Measurements from ENCODE around the gene FOXA1. TPM values are rescaled to one million over a fixed set of nuclear protein-coding genes. Genes with fewer than 3 reads are reported as not detected.

FOXA1 gene
- total RNA-seq, 1 donor, result 0.36 TPM

DNA sequence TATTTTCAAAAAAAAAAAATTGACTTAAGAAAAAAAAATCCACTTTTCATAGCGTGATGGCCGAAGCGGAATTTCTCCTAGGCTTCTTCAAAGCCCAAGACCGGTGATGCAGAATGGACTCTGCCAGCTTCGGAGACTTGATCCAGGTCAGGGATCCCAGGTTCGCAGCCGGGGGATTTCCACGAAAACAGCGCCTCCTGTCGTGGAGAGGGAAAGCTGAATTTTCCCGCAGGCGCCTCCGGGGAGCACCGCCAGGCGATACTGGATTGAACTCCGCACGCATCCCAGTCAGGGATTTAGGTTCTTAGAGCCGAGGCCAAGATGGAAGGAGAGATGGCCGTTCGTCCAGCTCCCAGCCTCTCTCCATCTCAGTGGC lies 2.5 kb upstream of the FOXA1 start:
- Histone ChIP-seq H4K20me1 (ENCODE audit: insufficient read depth, low read length) (no peaks in the 10 kb centered on the region), H3K36me3 (ENCODE audit: insufficient read depth, low read length) (no peaks in the 10 kb centered on the region), H3K4me3 (ENCODE audit: insufficient read depth, low read length) (no peak overlapping the region), H2AFZ (ENCODE audit: low read length) (no peak overlapping the region), H3K27ac (ENCODE audit: low read depth, low read length) (no peak overlapping the region), H3K27me3 (ENCODE audit: insufficient read depth, low read length) (peaks cover 89% of the 10 kb centered on the region), H3K4me1 (ENCODE audit: insufficient read depth, low read length) (no peaks in the 10 kb centered on the region), H3K9me3 (ENCODE audit: low read depth, low read length) (no peaks in the 10 kb centered on the region), H3K4me2 (ENCODE audit: insufficient read depth, low read length) (no peak overlapping the region), H3K79me2 (ENCODE audit: insufficient read depth, low read length) (no peaks in the 10 kb centered on the region)
- peak; percentile 68 for DNase-seq (ENCODE audit: insufficient read length, low spot score, missing footprints)
- TF ChIP-seq, protein P1, sequence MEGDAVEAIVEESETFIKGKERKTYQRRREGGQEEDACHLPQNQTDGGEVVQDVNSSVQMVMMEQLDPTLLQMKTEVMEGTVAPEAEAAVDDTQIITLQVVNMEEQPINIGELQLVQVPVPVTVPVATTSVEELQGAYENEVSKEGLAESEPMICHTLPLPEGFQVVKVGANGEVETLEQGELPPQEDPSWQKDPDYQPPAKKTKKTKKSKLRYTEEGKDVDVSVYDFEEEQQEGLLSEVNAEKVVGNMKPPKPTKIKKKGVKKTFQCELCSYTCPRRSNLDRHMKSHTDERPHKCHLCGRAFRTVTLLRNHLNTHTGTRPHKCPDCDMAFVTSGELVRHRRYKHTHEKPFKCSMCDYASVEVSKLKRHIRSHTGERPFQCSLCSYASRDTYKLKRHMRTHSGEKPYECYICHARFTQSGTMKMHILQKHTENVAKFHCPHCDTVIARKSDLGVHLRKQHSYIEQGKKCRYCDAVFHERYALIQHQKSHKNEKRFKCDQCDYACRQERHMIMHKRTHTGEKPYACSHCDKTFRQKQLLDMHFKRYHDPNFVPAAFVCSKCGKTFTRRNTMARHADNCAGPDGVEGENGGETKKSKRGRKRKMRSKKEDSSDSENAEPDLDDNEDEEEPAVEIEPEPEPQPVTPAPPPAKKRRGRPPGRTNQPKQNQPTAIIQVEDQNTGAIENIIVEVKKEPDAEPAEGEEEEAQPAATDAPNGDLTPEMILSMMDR (IDR thresholded peaks at IDR 0.05; ENCODE audit: extremely low read depth, low read depth, low read length), result peak; percentile 21

DNA sequence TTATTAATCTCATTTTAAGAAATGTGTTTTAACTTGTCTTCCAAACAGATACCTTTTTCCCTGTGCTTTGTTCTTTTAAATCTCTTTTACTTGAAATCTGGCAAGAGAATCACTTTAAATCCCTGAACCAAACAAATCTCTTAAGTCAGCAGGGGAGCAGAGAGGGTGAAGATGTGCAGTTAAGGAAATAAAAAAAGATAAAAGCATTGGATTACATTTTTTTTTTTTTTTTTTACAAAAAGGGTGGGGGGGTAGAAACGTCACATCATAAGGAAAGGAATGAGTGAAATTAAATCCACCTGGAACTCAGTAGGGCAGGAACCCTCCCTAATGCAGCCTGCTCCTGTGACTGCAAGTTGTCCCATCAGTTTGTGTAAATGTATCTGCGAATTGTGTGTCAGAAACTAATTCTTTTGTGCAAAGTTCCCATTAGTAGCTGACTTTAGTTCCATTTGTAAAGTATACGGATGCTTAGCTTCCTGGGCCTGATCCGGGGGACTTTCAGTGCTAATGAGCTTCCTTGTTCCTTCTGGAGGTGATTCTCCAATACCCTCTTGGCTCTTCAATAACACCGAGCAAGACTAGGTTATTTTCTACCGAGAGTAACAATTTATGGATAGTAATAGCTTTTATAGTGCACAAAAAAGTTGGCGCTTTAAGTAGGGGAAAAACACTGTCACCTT lies 1.9 kb upstream of the FOXA1 start:
- peaks cover 89% of the 10 kb centered on the region for H3K27me3 ChIP-seq (ENCODE audit: insufficient read depth, low read length)
- no peak overlapping the region for H3K4me3 ChIP-seq (ENCODE audit: insufficient read depth, low read length)
- H3K4me2 ChIP-seq (ENCODE audit: insufficient read depth, low read length), result no peak overlapping the region
- H4K20me1 ChIP-seq (ENCODE audit: insufficient read depth, low read length), result no peaks in the 10 kb centered on the region
- no peak overlapping the region for H3K27ac ChIP-seq (ENCODE audit: low read depth, low read length)
- DNase-seq (ENCODE audit: insufficient read length, low spot score, missing footprints), result peak; percentile 42
- no peaks in the 10 kb centered on the region for H3K79me2 ChIP-seq (ENCODE audit: insufficient read depth, low read length)
- H2AFZ ChIP-seq (ENCODE audit: low read length), result no peak overlapping the region
- no peaks in the 10 kb centered on the region for H3K4me1 ChIP-seq (ENCODE audit: insufficient read depth, low read length)
- TF ChIP-seq, protein P1 (IDR thresholded peaks at IDR 0.05; ENCODE audit: extremely low read depth, low read depth, low read length), result no peak
- no peaks in the 10 kb centered on the region for H3K9me3 ChIP-seq (ENCODE audit: low read depth, low read length)
- H3K36me3 ChIP-seq (ENCODE audit: insufficient read depth, low read length), result no peaks in the 10 kb centered on the region

DNA sequence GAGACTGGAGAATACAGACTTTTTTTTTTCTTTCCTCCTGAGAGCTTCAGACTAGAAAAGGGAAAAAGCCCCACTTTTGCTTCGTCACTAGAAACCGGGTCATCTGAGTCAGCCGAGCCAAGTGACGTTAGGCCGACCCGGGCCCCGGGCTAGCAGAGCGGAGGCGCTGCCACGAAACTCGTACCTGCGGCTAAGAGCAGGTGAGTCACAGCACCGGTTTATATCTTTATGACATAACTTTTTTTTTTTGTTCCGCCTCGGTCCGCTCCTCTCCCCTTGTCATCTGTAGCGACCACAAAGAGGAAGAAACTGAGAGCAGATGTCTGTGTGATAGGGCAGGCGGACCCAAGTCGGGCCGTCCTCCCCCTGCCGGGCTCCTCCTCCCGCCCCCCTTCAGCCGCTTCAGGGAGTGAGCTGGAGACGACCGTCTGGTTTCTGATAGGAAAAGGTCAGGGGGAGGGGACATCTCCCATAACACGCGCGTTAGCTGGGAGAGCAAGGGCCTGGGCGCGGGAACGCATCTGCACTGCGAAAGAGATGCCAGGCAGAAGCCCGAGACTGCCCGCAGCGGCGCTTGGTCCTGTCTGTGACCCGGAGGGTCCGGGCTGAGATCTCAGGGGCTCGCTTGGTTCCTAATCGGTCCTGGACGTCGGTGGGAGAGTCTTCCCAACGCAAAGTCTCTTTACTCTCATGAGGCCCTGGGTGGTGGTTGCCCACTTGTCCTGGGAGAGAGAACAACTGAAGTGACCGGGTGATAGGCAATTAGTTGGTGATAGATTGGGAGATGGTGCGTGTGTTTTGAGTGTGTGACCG lies 966 bp upstream of the FOXA1 start:
- DNase-seq (ENCODE audit: insufficient read length, low spot score, missing footprints), result peak; percentile 87
- H3K4me3 ChIP-seq (ENCODE audit: insufficient read depth, low read length), result peak overlapping the region; percentile 53
- no peaks in the 10 kb centered on the region for H3K9me3 ChIP-seq (ENCODE audit: low read depth, low read length)
- H3K79me2 ChIP-seq (ENCODE audit: insufficient read depth, low read length), result no peaks in the 10 kb centered on the region
- H3K36me3 ChIP-seq (ENCODE audit: insufficient read depth, low read length), result no peaks in the 10 kb centered on the region
- H3K27ac ChIP-seq (ENCODE audit: low read depth, low read length), result no peak overlapping the region
- H3K4me1 ChIP-seq (ENCODE audit: insufficient read depth, low read length), result no peaks in the 10 kb centered on the region
- no peak overlapping the region for H2AFZ ChIP-seq (ENCODE audit: low read length)
- no peaks in the 10 kb centered on the region for H4K20me1 ChIP-seq (ENCODE audit: insufficient read depth, low read length)
- peak overlapping the region; percentile 82 for H3K4me2 ChIP-seq (ENCODE audit: insufficient read depth, low read length)
- peaks cover 89% of the 10 kb centered on the region for H3K27me3 ChIP-seq (ENCODE audit: insufficient read depth, low read length)
- TF ChIP-seq, protein P1 (IDR thresholded peaks at IDR 0.05; ENCODE audit: extremely low read depth, low read depth, low read length), result no peak

All from osteoblast (primary cell).